ENCODE data around the gene CREB5.

The CREB5 gene

GRCh38 chr7:28375729-28376128, 36.6 kb upstream of the CREB5 start:
- TF ChIP-seq CTCF (IDR thresholded peaks at IDR 0.05; ENCODE audit: control extremely low read depth, extremely low read depth, low read depth, missing control alignments), result no peak
- ChIA-PET POLR2A (no interaction called here), CTCF (interaction anchor here (1.5 to 2.4 kb wide), 2 partner anchors 16 to 79 kb away, joined by 4 to 15 read pairs; no protein-coding TSS in a partner anchor)
- DNase-seq (ENCODE audit: extremely low spot score), result no peak

GRCh38 chr7:28376634-28377033, 35.7 kb upstream of the CREB5 start:
- no peak for TF ChIP-seq CTCF (IDR thresholded peaks at IDR 0.05; ENCODE audit: control extremely low read depth, extremely low read depth, low read depth, missing control alignments)
- DNase-seq (ENCODE audit: extremely low spot score), result no peak
- POLR2A ChIA-PET, result no interaction called here
- CTCF ChIA-PET, result interaction anchor here (1.5 kb wide), 1 partner anchor 80 kb away, joined by 4 read pairs; no protein-coding TSS in a partner anchor

GRCh38 chr7:28378574-28379149, 33.7 kb upstream of the CREB5 start:
- CTCF ChIA-PET, result interaction anchor here (1.2 to 3.3 kb wide), 3 partner anchors 9 to 17 kb away, joined by 4 to 15 read pairs (median 8); no protein-coding TSS in a partner anchor
- POLR2A ChIA-PET, result no interaction called here
- no peak for DNase-seq (ENCODE audit: extremely low spot score)
- no peak for TF ChIP-seq CTCF (IDR thresholded peaks at IDR 0.05; ENCODE audit: control extremely low read depth, extremely low read depth, low read depth, missing control alignments)

- POLR2A ChIA-PET, result no interaction called here
- no peak for TF ChIP-seq CTCF (IDR thresholded peaks at IDR 0.05; ENCODE audit: control extremely low read depth, extremely low read depth, low read depth, missing control alignments)
- CTCF ChIA-PET, result interaction anchor here (0.8 to 1.3 kb wide), 4 partner anchors 10 to 245 kb away, joined by 3 to 4 read pairs (median 4); no protein-coding TSS in a partner anchor
- DNase-seq (ENCODE audit: extremely low spot score), result no peak
Observed at GRCh38 chr7:28381466-28381865, 30.9 kb upstream of the CREB5 start.

- CTCF ChIA-PET, result interaction anchor here (0.9 to 1.3 kb wide), 2 partner anchors 10 to 244 kb away, joined by 4 read pairs; no protein-coding TSS in a partner anchor
- POLR2A ChIA-PET, result no interaction called here
- no peak for TF ChIP-seq CTCF (IDR thresholded peaks at IDR 0.05; ENCODE audit: control extremely low read depth, extremely low read depth, low read depth, missing control alignments)
- no peak for DNase-seq (ENCODE audit: extremely low spot score)
Observed at GRCh38 chr7:28382144-28382543, 30.2 kb upstream of the CREB5 start.

GRCh38 chr7:28383975-28384374, 28.3 kb upstream of the CREB5 start:
- no peak for TF ChIP-seq CTCF (IDR thresholded peaks at IDR 0.05; ENCODE audit: control extremely low read depth, extremely low read depth, low read depth, missing control alignments)
- no peak for DNase-seq (ENCODE audit: extremely low spot score)
- ChIA-PET CTCF (no interaction called here), POLR2A (no interaction called here)
